ENCODE results near the gene TECTA.

GRCh38 chr11:121099364-121099763 is 1.7 kb upstream of the TECTA start:
- no peak for TF ChIP-seq EZH2 (IDR thresholded peaks at IDR 0.05; ENCODE audit: borderline replicate concordance, low read depth, low read length, severe bottlenecking)
- TF ChIP-seq CTCF (IDR thresholded peaks at IDR 0.05; ENCODE audit: borderline replicate concordance, extremely low read depth, low read length, poor library complexity, severe bottlenecking) = no peak
